Measurements from ENCODE around the gene NACAD.
"Not testable (repeated sequence)": the region's sequence is repeated elsewhere in the genome, so short reads cannot be mapped to it uniquely, and the experiment has no call there.

The NACAD gene

GRCh38 chr7:45088821-45089340 lies at the start of gene NACAD:
Gene NACAD, minus strand, starts transcription at chr7:45088969. Its CDS starts 75 bp downstream, at chr7:45088894.
- DNase-seq = no peak

- peak; percentile 74 for DNase-seq
Observed at GRCh38 chr7:45136106-45137060, 47.6 kb upstream of the NACAD start.

- no peak for DNase-seq
Observed at GRCh38 chr7:45133877-45134276, 45.1 kb upstream of the NACAD start.

- no peak for DNase-seq
Observed at GRCh38 chr7:45133352-45133751, 44.6 kb upstream of the NACAD start.

GRCh38 chr7:45132708-45133320 lies 44.0 kb upstream of the NACAD start:
- DNase-seq = no peak

GRCh38 chr7:45131891-45132290 lies 43.1 kb upstream of the NACAD start:
- DNase-seq = no peak

GRCh38 chr7:45130910-45131309 lies 42.1 kb upstream of the NACAD start:
- DNase-seq = no peak

- no peak for DNase-seq
Observed at GRCh38 chr7:45129906-45130305, 41.1 kb upstream of the NACAD start.

GRCh38 chr7:45129181-45129800 lies 40.5 kb upstream of the NACAD start:
- no peak for DNase-seq

- DNase-seq = no peak
Observed at GRCh38 chr7:45126920-45127319, 38.2 kb upstream of the NACAD start.

- DNase-seq = no peak
Observed at GRCh38 chr7:45126201-45126600, 37.4 kb upstream of the NACAD start.

GRCh38 chr7:45125193-45125904 lies 36.6 kb upstream of the NACAD start:
- no peak for DNase-seq

GRCh38 chr7:45123913-45124710 lies 35.3 kb upstream of the NACAD start:
- no peak for DNase-seq

- DNase-seq = no peak
Observed at GRCh38 chr7:45122975-45123860, 34.4 kb upstream of the NACAD start.

- no peak for DNase-seq
Observed at GRCh38 chr7:45119550-45119949, 30.8 kb upstream of the NACAD start.

GRCh38 chr7:45118889-45119331 lies 30.1 kb upstream of the NACAD start:
- no peak for DNase-seq

GRCh38 chr7:45118292-45118691 lies 29.5 kb upstream of the NACAD start:
- no peak for DNase-seq

GRCh38 chr7:45117582-45117981 lies 28.8 kb upstream of the NACAD start:
- DNase-seq = no peak

GRCh38 chr7:45116048-45116447 lies 27.3 kb upstream of the NACAD start:
- DNase-seq = no peak

GRCh38 chr7:45114926-45115325 lies 26.2 kb upstream of the NACAD start:
- DNase-seq = no peak

GRCh38 chr7:45114257-45114656 lies 25.5 kb upstream of the NACAD start:
- DNase-seq = not testable (repeated sequence)
